GM19023 (cell line): ENCODE data around the gene C1QBP.
"Not testable (repeated sequence)": the region's sequence is repeated elsewhere in the genome, so short reads cannot be mapped to it uniquely, and the experiment has no call there.

Experiments
- ATAC-seq: cut with Tn5 transposase; IDR thresholded peaks from one replicate; pipeline ENCODE4 v1.9.1; 2021; ENCODE audit warnings: mild to moderate bottlenecking, moderate library complexity; ENCODE audit not compliant: unreplicated experiment

C1QBP gene

GRCh38 chr17:5438716-5439445 lies at the start of gene C1QBP:
Gene C1QBP (minus strand): TSS chr17:5439155. CDS start chr17:5439073, 82 bp downstream.
- ATAC-seq = peak; percentile 80

- no peak for ATAC-seq
Observed at GRCh38 chr17:5488752-5489151, 49.8 kb upstream of the C1QBP start.

GRCh38 chr17:5486206-5487124 lies 47.5 kb upstream of the C1QBP start, which contains the start of gene MIS12:
Gene MIS12 (plus strand): TSS chr17:5486566. CDS start chr17:5488863, 2,297 bp downstream.
- peak; percentile 80 for ATAC-seq

GRCh38 chr17:5485270-5486205 lies 46.6 kb upstream of the C1QBP start, which contains the start of gene DERL2:
Gene DERL2 (minus strand): TSS chr17:5486178. CDS start chr17:5486161, 17 bp downstream.
- peak; percentile 9 for ATAC-seq

GRCh38 chr17:5481451-5481850 lies 42.5 kb upstream of the C1QBP start:
- ATAC-seq = no peak

GRCh38 chr17:5480962-5481361 lies 42.0 kb upstream of the C1QBP start:
- ATAC-seq = no peak

- ATAC-seq = no peak
Observed at GRCh38 chr17:5478992-5479391, 40.0 kb upstream of the C1QBP start.

GRCh38 chr17:5473906-5474305 lies 35.0 kb upstream of the C1QBP start:
- no peak for ATAC-seq

GRCh38 chr17:5472511-5472910 lies 33.6 kb upstream of the C1QBP start:
- ATAC-seq = no peak

GRCh38 chr17:5468075-5468473 lies 29.1 kb upstream of the C1QBP start:
- peak; percentile 24 for ATAC-seq

- no peak for ATAC-seq
Observed at GRCh38 chr17:5467416-5467815, 28.5 kb upstream of the C1QBP start.

GRCh38 chr17:5466295-5466694 lies 27.3 kb upstream of the C1QBP start:
- no peak for ATAC-seq

GRCh38 chr17:5464717-5465507 lies 26.0 kb upstream of the C1QBP start:
- ATAC-seq = no peak

- no peak for ATAC-seq
Observed at GRCh38 chr17:5446786-5447185, 7.8 kb upstream of the C1QBP start.

- ATAC-seq = no peak
Observed at GRCh38 chr17:5444209-5444608, 5.3 kb upstream of the C1QBP start.

- no peak for ATAC-seq
Observed at GRCh38 chr17:5443728-5444127, 4.8 kb upstream of the C1QBP start.

GRCh38 chr17:5439446-5439764 lies 450 bp upstream of the C1QBP start:
- no peak for ATAC-seq

- no peak for ATAC-seq
Observed at GRCh38 chr17:5437721-5438317, 1.1 kb downstream of the C1QBP start.

GRCh38 chr17:5435781-5436315 lies 3.1 kb downstream of the C1QBP start:
- ATAC-seq = not testable (repeated sequence)
